ENCODE data around the gene EDIL3.

EDIL3 gene

DNA sequence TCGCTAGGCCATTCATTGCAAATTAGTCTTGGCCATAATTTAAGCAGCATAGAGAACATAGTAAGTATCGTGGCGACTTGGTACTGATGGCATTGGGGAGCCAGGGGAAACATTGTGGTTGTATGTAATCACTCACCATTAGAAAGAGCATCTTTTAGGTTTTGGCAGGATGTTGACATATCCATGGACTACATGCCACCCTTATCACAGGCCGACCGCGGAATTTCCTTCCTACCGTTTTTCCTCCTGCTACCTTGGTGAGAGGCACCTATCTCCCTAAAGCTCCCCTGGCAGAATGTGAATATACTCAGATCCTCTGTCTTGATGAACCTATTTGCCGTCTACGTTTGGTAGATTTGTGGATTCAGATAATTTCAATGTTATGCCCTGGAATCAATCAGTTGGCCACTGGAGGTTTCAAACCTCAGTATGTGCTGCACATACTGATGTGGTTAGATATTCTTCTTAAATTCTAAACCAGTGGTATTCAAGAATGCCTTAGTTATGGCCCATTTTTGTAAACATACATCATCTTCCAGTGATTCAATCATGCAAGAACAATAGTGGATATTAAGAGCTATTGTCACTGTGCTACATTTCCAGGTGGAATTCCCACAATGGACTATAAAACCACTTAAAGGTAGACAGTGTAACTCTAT, 393.0 kb downstream of the EDIL3 start:
- H3K9me3 Mint-ChIP-seq: no peaks in the 10 kb centered on the region
- no peaks in the 10 kb centered on the region for H3K27me3 Mint-ChIP-seq

DNA sequence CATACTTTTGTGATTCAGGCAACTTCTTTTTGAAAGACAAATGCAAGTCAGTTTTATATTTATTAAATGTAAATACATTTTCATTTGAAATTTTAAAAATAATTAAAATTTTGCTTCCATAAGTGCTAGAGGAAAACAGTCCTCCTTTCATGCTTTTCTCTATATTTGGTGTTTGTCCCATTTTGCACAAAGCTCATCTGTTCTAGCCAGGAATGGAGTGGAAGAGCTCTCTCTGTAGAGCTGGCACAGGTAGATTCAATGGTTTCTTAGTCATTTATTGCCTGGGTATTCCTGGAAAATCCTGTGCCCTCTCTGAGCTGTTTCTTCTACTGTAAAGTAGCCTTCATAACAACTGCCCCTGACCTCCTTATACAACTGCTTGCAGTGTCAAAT, 396.4 kb downstream of the EDIL3 start:
- no peak overlapping the region for H3K27ac Mint-ChIP-seq
- H3K9me3 Mint-ChIP-seq: no peaks in the 10 kb centered on the region
- H3K4me1 Mint-ChIP-seq: no peaks in the 10 kb centered on the region
- H3K36me3 Mint-ChIP-seq: no peaks in the 10 kb centered on the region
- no peak for ATAC-seq
- H3K4me3 Mint-ChIP-seq: no peak overlapping the region
- no peaks in the 10 kb centered on the region for H3K27me3 Mint-ChIP-seq

More for the DNA sequence above, 393.0 kb downstream of the EDIL3 start:
- H3K36me3 Mint-ChIP-seq: no peaks in the 10 kb centered on the region
- ATAC-seq: no peak
- H3K4me1 Mint-ChIP-seq: no peaks in the 10 kb centered on the region
- no peak overlapping the region for H3K4me3 Mint-ChIP-seq
- H3K27ac Mint-ChIP-seq: no peak overlapping the region

DNA sequence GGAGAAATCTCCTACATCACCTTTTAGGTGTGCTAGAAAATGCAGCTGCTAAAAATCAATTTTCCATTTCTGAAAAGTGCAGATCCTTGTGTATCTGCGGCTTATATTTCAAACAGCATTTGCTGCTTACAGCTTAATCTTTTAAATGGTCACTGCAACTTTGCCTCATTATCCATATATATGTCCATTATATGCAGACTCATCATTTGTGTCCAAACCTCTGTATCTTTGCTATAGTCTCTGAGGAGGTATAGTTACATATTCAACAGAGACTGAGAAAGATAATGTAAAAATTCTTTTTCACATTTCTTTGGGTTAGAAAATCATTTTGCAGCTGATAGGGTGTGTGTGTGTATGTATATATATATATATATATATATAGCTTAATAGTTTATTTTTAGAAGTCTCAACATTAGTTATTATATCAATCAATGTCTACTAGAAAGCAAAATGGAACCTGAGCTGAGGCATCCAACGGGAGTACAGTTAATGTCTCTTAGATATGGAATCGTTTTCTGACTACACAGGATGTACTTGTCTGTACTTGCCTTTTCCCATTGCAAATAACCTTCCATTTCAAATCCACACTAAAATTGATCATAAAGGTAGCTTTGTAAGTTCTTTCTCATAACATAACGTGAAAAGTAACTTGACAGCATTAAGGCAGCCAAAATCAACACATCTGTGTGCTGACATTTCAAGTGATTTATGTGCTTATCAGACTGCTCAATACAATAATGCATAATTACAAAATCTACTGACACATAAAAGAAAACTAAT, 397.0 kb downstream of the EDIL3 start:
- Mint-ChIP-seq H3K27me3 (no peaks in the 10 kb centered on the region), H3K36me3 (no peaks in the 10 kb centered on the region), H3K4me1 (no peaks in the 10 kb centered on the region), H3K27ac (no peak overlapping the region), H3K4me3 (no peak overlapping the region), H3K9me3 (no peaks in the 10 kb centered on the region)
- no peak for ATAC-seq

DNA sequence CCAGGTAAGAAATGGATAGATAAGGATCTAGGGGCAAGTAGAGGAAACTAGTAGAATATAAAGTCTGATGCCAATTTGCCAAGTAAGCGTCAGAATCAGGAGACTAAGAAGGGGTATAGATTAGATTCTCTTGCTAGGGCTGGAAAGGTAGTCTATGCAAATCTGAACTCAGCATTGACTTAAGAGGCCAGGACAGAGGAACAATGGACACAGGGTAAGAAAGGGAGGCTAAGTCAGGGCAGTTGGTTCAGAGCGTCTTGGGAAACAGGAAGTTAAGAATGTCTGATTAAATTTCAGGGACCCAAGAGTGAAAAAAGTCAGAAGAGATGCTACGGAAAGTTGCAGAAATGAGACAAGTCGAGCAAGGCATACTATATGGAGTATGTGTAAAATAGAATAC, 400.8 kb downstream of the EDIL3 start:
- no peak overlapping the region for H3K4me3 Mint-ChIP-seq
- no peaks in the 10 kb centered on the region for H3K4me1 Mint-ChIP-seq
- H3K36me3 Mint-ChIP-seq: no peaks in the 10 kb centered on the region
- no peaks in the 10 kb centered on the region for H3K27me3 Mint-ChIP-seq
- no peaks in the 10 kb centered on the region for H3K9me3 Mint-ChIP-seq
- no peak for ATAC-seq
- no peak overlapping the region for H3K27ac Mint-ChIP-seq

DNA sequence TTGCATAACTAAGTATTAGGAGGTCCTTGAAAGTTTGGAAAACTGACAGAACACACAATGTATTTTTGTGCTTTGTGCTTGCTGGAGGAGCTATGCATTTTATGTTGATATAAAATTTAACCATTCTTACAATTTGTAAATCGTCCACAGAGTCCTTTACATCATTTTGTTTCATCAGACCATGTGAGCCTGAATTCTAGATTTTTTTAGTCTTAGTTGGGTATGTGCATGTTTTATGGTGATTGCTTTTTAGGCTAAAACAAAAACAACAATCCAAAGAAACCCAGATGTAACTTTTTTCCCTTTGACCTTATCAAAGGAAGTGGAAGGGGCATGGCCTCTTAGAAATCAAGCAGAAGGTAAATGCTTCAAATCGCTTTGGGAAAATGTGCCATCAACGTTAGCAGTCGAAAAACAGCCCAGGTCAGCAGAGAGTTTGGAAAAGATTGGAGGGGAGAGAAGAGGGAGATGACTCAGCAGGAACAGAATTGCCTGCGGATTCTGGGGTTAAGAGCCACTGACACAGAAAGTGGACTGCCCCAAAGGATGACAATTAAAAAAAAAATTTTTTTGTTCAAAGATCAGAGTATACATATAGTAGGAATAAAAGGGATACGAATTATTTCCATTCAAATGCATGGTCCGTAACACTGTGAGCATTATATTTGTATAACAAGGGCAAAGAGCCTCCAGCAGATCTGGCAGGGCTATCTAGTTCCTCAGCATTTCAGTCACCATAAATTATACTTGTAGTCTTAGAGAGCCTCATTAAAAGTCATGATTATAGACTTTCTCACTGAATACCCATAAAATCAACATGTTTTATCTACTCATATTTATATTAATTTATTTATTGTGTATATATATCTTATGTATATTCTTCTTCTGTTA, 410.5 kb downstream of the EDIL3 start:
- no peak for ATAC-seq
- Mint-ChIP-seq H3K4me3 (no peak overlapping the region), H3K4me1 (no peaks in the 10 kb centered on the region), H3K27ac (no peak overlapping the region), H3K36me3 (no peaks in the 10 kb centered on the region), H3K9me3 (no peaks in the 10 kb centered on the region), H3K27me3 (no peaks in the 10 kb centered on the region)

DNA sequence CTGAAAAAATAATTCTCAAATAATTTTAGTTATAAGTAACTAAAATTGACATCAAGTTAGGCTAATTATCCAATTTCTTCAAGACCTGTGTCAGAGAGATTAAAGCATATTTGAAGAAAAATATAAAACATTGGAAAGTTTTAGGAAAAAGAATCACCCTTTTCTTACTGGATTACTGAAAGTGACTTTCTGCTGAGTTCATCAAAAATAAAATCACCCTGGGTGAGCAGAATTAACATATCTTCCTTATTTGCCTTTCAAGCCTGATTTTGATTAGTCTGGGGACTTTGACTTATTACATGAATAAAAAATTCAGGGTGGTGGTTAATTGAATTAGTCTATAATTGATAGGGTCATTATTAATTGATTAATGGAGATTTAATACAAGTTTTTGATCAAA, 411.8 kb downstream of the EDIL3 start:
- Mint-ChIP-seq H3K36me3 (no peaks in the 10 kb centered on the region), H3K27me3 (no peaks in the 10 kb centered on the region), H3K4me1 (no peaks in the 10 kb centered on the region), H3K9me3 (no peaks in the 10 kb centered on the region), H3K27ac (no peak overlapping the region), H3K4me3 (no peak overlapping the region)
- ATAC-seq: no peak

DNA sequence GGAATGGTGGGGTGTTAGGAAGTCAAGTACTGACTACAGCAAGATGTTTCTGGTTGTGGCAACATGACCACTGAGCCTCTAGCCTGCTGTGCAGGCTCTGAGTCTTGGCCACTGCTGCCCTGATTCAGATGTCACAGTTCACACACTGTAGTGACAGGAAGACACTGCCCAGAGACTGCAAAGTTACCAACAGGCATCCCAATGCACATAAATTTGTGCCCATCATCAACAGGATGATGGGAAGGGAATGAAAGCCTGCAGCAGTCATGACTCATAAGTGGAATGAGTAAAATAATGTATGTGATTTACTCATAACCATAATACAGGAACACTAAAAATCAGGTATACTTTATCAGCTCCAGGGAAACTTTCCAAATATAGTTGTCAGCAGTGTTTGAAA, 412.4 kb downstream of the EDIL3 start:
- ATAC-seq: no peak
- H3K4me3 Mint-ChIP-seq: no peak overlapping the region
- H3K9me3 Mint-ChIP-seq: no peaks in the 10 kb centered on the region
- H3K4me1 Mint-ChIP-seq: no peaks in the 10 kb centered on the region
- no peaks in the 10 kb centered on the region for H3K36me3 Mint-ChIP-seq
- no peak overlapping the region for H3K27ac Mint-ChIP-seq
- no peaks in the 10 kb centered on the region for H3K27me3 Mint-ChIP-seq

DNA sequence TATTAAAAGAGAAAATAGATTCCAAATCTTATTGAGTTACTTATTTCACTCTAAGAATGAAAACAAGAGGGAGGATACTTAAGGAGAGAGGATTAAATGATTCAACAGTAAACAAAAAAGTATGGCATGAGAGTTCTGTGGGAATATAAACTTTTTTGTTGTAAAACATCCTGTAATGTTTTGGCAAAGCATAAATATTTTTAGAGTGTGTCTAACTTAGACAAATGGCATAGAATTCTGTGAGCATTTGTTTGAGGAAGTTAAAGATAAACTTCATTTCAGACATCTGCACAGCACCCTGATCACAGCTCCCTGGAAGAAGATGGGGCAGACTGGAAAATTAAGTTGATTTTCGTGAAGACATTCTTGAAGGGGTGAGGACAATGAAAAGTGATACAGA, 417.3 kb downstream of the EDIL3 start:
- no peaks in the 10 kb centered on the region for H3K36me3 Mint-ChIP-seq
- H3K4me3 Mint-ChIP-seq: no peak overlapping the region
- no peaks in the 10 kb centered on the region for H3K4me1 Mint-ChIP-seq
- H3K9me3 Mint-ChIP-seq: no peaks in the 10 kb centered on the region
- no peak for ATAC-seq
- no peak overlapping the region for H3K27ac Mint-ChIP-seq
- H3K27me3 Mint-ChIP-seq: no peaks in the 10 kb centered on the region

DNA sequence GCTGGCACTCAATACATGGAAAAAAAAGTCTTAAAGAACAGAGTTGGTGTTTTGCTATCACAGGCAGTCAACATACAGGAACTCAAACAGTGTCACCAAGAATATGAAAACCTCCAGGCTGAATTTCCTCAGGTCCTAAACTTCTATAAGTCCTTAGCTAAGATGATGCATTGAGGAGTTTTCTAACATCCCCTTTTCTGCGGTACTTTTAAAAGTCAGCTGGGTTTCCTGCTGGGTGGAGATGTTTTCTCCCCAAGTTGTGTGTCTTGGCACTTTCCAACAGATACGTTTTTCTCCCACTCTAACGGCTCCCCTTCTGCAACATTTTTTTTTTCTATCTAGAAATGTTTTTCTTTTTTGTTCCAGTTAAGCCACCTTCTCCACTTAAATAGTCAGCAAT, 419.2 kb downstream of the EDIL3 start:
- H3K4me3 Mint-ChIP-seq: no peak overlapping the region
- no peaks in the 10 kb centered on the region for H3K27me3 Mint-ChIP-seq
- H3K4me1 Mint-ChIP-seq: no peaks in the 10 kb centered on the region
- H3K27ac Mint-ChIP-seq: no peak overlapping the region
- ATAC-seq: no peak
- H3K36me3 Mint-ChIP-seq: no peaks in the 10 kb centered on the region
- H3K9me3 Mint-ChIP-seq: no peaks in the 10 kb centered on the region

DNA sequence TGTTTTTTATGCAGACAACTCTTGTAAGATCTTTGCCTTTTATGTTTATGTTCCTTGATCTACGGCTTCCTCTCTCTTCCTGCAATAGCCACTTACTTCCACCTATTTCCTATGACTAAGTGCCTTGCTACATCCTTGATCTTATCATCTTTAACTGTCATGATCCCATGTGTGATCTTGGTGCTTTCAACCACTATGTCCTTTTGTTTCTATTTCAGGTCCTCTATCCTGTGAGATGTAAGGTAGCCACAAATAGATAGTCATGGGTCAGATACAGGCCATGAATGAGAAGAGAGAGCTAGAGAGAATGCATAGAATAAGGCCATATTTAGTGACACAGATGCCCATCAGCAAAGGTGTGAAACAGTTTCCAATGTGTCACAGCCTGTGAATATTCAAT, 420.4 kb downstream of the EDIL3 start:
- Mint-ChIP-seq H3K36me3 (no peaks in the 10 kb centered on the region), H3K27ac (no peak overlapping the region), H3K9me3 (no peaks in the 10 kb centered on the region), H3K27me3 (no peaks in the 10 kb centered on the region), H3K4me3 (no peak overlapping the region), H3K4me1 (no peaks in the 10 kb centered on the region)
- ATAC-seq: no peak

DNA sequence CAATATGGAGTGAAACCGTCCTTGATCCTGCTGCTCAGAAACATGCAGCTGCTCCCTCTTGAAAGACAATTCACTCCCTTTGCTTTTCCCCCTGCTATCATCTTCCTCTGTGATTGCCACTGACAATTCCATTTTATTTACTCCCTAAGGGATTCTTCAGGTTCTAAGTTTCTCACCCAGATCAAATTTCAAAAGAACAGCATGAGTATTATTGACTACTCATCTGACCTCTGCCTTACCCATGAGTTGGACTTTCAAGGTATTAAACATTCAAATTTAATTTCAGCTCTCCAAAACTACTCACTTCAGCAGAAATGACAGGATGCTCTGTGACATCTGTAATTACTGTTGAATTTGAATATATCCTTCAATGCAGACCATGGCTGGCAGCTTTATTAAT, 427.5 kb downstream of the EDIL3 start:
- Mint-ChIP-seq H3K36me3 (no peaks in the 10 kb centered on the region), H3K27me3 (no peaks in the 10 kb centered on the region), H3K4me3 (no peak overlapping the region), H3K4me1 (no peaks in the 10 kb centered on the region), H3K9me3 (no peaks in the 10 kb centered on the region), H3K27ac (no peak overlapping the region)
- ATAC-seq: no peak

DNA sequence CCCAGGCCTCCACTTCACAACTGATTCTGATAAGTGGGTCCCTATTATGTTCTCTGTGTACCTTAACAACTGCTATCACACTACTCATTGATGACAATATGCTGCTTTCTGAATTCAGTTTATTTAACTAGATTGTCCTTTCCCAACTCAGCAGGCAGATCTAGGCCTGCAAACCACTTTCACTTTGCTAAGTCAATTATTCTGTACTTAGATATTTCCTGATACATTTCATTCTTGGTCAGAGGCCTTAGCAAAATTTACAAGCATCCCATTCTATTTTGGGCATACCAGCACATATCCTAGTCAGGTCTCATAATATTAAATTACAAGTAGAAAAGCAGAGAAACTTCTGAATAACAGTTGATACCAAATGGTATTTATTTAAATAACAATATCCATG, 428.3 kb downstream of the EDIL3 start:
- Mint-ChIP-seq H3K27me3 (no peaks in the 10 kb centered on the region), H3K36me3 (no peaks in the 10 kb centered on the region), H3K4me3 (no peak overlapping the region), H3K9me3 (no peaks in the 10 kb centered on the region), H3K27ac (no peak overlapping the region), H3K4me1 (no peaks in the 10 kb centered on the region)
- no peak for ATAC-seq

DNA sequence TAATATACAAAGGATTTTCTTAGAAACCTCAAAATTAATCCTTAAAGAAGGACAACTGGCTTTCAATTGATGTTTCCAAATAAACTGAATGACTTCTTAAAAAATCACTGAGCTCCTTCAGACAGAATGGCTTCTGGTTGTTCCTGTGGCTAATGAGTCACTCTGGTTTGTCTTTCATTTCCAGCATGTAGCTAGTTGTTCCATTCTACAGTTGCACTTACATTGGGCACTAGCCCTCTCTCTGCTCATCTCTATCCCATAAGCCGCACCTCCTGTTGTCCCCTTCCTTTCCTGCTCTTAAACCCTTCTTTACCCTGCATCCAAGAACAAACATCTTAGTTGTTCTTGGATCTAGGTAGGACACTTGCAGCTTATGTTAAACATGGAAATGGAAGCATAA, 428.8 kb downstream of the EDIL3 start:
- Mint-ChIP-seq H3K9me3 (no peaks in the 10 kb centered on the region), H3K27ac (no peak overlapping the region)

DNA sequence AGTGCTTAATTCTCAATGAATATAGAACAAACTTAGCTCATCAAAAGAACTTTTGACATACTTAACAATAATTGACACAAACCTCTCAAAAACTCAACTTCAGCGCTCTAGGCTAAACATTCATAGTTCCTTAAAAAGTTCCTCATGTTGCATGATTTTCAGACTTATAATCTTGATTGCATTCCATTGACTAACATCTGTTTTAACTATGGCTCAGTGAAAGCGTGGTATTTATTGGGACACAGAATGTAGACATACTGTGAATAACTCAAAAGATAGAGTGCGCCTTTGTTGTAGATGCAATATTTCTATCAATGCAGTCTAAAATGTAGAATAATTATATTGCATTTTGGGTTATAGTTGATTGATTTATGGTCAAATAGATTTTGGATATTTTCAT, 436.9 kb downstream of the EDIL3 start:
- ATAC-seq: no peak
- Mint-ChIP-seq H3K27ac (no peak overlapping the region), H3K27me3 (no peaks in the 10 kb centered on the region), H3K4me1 (no peaks in the 10 kb centered on the region), H3K9me3 (no peaks in the 10 kb centered on the region), H3K4me3 (no peak overlapping the region), H3K36me3 (no peaks in the 10 kb centered on the region)

More for the DNA sequence above, 428.8 kb downstream of the EDIL3 start:
- Mint-ChIP-seq H3K4me3 (no peak overlapping the region), H3K27me3 (no peaks in the 10 kb centered on the region), H3K4me1 (no peaks in the 10 kb centered on the region), H3K36me3 (no peaks in the 10 kb centered on the region)
- ATAC-seq: no peak

DNA sequence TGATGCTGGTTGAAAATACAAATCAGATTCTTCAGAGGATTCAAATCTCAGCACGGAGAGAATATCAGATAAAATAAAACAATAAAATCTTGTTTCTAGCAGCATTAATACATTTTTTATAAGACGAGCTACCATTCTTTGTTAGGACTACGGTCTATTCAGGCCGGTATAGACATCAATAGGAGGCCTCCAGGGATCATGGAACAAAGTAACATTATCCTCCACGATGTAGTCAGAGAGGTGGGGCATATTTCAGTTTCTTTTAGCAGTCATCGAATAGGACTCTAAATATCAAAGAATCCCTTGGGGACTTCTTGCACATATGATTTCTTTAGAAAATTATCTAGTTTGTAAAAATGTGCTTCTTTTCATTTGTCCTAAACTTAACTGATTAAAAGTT, 438.2 kb downstream of the EDIL3 start:
- Mint-ChIP-seq H3K9me3 (no peaks in the 10 kb centered on the region), H3K4me3 (no peak overlapping the region), H3K27ac (no peak overlapping the region), H3K27me3 (no peaks in the 10 kb centered on the region), H3K4me1 (no peaks in the 10 kb centered on the region), H3K36me3 (no peaks in the 10 kb centered on the region)
- no peak for ATAC-seq
